IPS-NIHi7 (cell line): Measurements from ENCODE around the gene IL18RAP.

Experiments
- DNase-seq: peaks from one replicate; pipeline ENCODE4 v3.0.0; 2012; ENCODE audit warnings: mixed read lengths; ENCODE audit errors: extremely low spot score

IL18RAP gene, protein sequence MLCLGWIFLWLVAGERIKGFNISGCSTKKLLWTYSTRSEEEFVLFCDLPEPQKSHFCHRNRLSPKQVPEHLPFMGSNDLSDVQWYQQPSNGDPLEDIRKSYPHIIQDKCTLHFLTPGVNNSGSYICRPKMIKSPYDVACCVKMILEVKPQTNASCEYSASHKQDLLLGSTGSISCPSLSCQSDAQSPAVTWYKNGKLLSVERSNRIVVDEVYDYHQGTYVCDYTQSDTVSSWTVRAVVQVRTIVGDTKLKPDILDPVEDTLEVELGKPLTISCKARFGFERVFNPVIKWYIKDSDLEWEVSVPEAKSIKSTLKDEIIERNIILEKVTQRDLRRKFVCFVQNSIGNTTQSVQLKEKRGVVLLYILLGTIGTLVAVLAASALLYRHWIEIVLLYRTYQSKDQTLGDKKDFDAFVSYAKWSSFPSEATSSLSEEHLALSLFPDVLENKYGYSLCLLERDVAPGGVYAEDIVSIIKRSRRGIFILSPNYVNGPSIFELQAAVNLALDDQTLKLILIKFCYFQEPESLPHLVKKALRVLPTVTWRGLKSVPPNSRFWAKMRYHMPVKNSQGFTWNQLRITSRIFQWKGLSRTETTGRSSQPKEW

DNA sequence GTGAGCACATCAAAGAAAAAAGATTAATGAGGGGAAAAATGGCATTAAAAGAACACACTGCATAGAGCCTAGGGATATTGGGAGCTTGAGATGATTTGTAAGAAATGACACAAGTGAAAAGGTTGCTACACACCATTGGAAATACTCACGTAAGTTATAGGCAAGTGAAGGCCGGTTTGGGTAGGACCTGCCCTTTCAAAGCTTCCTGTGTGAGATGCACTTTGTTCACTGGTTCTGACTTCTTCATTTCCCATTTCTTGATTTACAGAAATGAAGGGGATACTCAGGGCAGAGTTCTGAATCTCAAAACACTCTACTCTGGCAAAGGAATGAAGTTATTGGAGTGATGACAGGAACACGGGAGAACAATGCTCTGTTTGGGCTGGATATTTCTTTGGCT, at the start of gene IL18RAP:
Gene IL18RAP, plus strand, starts transcription at position 251 of the 400 bp plus-strand sequence. Its CDS starts 118 bp downstream, at position 369.
- no peak for DNase-seq

DNA sequence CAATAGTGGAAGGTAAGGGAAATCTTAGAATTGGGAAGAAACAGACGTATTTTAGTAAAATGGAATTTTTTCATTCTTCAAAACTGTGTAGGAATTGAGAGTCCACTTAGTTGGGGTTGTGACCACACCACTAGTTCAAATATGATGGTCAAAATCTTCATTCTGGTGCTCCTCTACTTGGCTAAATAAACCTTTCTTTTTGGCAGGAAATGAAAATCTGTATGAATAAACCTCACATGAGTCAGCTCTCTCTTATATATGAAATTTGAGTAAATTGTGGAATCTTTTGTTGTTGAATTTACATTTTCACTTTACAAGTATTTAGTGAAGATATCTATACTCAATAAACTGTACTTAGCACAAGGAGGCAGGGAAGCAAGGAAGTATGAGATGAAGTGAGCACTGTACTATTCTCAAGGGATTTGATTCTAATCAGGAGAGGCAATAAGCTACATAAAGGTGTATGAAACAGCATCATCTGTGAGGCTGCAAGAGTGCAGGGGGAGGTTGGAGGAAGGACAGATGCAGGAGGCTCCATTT, 46.8 kb upstream of the IL18RAP start:
- no peak for DNase-seq

DNA sequence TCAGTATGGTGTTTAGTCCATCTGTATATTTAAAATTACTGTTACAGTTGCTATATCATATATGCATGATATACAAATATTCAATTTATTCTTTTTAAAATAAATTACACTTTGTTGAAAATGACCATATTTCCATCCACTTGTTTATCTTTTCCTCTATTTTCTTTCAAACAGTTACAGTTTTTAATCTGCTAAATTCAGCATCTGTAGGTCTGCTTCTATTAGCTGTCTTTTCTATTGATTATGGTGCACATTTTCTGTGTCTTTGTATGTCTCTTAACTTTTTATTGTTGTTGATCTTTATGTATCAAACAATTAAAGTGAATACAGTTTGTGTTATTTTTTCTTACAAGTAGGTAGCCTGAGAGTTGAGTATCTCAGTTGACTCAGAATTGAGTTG, 39.2 kb upstream of the IL18RAP start:
- no peak for DNase-seq

DNA sequence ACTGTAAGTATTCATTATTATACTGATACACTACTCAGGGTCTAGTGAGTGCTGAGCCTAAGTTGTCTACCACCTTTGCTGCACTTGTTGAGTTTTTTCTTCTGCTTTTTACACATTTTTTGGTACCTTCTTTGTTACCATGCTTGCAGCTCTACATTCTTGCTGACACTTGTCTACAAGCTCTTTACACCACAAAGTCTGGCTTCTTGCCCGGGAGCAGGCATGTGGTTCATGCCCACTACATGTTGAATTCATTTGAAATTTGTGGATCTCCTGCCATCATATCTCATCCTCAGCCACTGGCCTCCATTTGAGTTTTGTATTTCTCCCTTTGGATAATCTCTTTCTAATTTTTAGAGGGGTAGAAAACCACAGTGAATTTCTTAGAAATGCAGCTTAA, 37.4 kb upstream of the IL18RAP start:
- DNase-seq: no peak

DNA sequence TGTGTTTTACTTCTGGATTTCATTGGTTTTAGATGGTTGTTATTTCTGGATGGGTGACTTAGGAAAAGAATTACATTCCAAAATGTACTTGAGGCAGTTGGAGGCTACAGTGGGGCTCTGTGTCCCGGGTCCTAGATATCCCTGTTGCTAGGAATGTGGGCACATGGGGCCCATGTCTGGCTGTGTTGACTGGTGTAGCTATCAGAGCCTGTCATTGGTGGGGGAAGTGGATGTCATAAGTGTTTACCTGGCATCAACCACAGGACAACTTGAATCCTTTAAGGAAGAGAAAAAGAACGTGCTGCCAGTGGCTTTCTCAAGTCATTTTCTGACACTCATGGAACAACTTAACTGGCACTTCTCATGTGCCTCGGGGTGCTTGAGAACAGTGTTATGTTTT, 37.0 kb upstream of the IL18RAP start:
- no peak for DNase-seq

DNA sequence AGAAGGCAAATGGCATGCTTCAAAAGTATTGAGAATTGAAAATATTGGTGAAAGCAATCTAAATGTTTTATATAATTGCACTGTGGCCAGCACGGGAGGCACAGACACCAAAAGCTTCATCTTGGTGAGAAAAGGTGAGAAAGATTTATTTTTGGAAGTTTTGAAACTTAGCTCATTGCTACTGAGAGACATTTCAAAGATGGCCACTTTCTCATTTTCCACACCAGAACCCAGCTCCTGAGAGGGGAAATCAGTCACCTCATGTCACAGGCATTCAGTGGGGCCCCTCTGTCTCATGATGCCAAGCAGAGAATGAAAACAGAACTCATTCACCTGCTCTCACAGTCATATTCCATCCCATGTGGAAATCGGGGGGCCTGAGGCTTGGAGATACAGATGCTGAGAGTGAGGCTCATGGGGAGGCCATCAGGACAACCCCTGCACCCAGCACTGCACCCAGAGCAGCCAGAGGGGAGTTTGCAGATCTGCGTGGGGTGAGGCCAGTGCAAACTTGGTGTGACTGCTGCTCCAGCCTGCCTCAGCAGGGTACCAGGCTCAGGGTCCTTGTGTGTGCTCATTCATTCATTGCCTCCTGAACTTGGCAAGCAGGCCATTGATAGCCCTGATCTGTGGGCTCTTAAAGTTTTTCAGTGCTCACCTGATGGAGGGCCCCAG, 36.0 kb upstream of the IL18RAP start:
- no peak for DNase-seq

DNA sequence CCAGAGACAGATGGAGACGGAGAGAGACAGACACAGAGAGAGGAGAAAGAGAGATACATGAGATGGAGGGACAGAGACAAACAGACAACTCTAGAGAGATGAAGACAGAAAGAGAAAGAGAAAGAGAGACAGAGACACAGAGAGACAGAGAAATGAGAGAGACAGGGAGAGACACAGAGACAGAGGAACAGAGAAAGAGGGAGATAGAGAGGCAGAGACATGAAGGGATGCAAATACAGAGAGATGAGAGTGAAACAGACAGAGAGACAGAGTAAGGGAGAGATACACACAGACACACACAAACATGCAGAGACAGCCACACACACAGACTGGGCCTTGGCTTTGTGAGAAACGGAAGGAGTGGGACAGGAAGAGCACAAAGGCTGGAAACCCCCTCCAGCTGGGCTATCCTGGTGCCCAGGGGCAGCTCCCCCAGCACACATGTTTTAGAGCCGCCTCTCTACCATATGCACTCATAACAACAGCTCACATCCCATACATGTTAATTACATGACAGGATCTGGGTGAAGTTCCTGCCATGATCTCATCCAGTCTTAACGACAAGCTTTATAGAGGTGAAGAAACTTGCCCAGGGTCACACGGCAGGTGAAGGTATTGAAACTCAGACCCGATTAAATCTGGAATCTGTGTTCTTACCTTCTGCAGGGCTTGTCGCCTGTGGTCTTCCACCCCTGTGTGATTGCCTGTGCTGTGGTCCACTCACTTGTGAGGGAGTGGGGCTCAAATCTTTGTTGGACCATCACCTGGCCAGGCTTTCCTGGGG, 35.0 kb upstream of the IL18RAP start:
- no peak for DNase-seq

DNA sequence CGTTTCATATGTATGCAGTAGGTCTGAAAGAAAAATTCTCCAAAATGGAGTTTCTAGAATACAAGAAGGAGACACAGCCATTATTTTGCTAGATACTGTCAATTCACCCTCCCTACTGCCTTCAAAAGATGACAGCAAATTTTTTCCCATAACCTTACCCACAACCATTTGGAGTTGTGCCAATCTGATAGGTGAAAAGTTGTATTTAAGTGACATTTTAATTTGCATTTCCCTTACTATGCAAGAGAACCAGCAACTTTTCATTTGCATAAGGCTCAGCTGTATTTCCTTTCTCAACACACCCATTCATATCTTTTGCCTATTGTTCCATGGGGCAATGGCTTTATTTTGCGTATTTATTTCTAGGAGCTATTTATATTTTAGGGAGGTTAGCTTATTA, 31.4 kb upstream of the IL18RAP start:
- no peak for DNase-seq

DNA sequence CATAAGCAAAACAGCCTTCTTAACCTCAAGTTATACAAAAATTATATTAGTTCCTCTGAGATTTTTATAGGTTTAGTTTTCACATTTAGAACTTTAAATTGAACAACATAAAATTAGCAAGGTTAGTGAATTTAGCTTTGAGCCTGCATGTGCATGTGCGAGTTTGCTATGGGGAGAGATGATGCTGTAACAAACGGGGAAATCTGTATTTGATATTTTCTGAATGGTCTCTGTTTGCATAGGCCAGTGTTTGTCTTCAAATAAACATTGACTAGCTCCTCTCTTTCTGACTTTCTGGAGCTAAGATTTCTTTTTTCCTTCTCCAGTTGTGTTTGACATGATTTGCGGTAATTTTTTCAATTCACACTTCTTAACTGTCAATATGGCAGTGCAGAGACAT, 30.9 kb upstream of the IL18RAP start:
- no peak for DNase-seq

DNA sequence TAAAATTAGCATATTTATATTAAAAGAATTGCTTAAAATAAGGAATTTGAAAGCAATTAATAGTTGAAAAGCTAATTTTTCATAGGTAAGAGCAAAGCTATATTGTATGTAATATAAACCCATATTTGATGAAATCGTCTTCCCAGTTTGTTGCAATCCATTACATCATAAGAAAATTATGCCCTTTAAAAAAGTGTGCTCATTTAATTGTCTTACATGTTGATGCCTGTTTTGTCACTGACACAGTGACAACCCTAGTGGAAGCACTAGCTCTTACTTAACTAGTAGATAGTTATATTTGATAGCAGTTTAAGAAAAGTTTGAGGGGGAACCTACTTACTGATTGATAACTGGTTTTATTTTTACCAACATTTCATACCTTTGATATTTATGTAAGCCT, 30.0 kb upstream of the IL18RAP start:
- DNase-seq: no peak

DNA sequence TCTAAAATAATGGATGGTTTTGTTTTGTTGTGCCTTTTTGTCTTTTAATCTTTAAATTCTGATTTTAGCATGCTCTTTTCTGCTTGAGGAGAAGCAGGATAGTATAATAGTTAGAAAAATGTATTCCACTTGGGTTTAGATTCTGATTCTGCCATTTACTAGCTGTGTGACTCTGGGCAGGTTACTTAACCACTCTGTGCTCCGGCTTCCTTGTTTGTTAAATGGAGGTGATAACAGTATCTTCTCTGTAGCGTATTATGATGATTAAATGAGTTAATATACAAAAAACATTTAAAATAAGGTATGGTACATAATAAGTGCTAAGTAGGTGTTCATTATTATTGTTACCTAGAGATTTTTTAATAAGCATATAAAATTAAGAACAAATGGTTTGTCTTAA, 26.9 kb upstream of the IL18RAP start:
- DNase-seq: no peak

DNA sequence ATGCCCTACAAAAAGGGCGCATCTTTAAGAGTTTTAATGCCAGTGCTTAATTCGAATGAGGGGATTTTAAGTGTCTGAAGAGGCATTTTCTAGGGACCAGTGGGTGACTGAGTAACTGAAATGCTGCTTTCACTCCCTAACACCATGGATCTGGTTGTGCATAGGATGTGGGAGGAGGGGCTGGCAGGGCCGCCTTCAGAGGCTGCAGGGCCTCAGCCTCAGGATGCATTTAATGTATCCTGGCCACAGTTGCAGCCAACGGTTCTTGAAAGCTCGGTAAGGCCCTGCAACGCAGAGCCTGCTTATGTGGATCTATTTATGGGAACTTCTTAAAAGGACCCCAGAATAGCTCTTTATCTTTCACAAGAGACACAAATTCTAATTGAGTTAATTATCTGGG, 25.8 kb upstream of the IL18RAP start:
- DNase-seq: peak; percentile 24

DNA sequence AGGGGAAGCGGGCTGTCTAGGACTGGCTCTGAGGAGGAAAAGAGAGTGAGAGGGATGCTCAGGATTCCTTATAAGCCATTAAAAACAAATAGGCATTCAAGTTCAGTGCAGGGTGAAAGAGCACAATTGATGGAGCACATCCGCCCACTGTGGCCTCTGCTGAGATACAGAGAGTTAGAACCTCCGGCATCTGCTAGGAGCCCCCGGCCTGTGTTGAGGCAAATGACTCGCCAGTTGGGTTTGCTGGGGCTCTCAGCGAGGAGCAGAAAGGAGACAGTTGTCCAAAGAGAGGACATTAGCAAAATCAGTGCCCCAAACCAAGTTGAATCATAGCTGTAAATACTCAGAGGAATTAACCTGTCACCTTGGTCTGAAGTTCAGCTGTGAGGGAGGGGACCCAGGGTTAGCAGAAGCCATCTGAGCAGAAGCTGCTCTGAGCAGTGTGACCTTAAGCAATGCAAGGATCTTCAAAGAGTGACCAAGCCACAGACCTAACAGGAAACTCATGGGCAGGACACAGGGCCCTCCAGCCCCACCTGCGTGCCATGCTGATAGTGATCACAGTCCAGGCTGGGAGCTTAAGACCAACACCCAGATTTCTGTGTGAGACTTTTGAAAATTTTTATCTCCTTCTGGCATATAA, 23.3 kb upstream of the IL18RAP start:
- no peak for DNase-seq

DNA sequence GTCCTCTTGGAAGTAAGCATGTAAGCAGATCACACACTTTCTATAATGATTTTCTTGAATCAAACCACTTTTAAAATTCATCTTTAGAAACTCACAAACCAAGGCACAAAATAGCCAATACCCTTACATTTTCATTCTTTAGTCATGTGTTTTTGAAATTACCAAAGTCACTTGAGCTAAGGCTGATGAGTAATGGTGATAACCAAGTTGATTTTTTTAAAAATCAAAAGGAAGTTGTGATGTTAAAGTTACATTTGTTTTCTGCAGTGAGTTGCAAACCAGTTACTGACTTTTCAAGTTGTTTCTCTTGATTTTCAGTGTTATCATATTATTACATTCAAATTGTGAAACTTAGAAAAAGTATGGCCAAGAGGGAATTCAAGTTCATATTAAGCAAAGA, 21.5 kb upstream of the IL18RAP start:
- DNase-seq: no peak

DNA sequence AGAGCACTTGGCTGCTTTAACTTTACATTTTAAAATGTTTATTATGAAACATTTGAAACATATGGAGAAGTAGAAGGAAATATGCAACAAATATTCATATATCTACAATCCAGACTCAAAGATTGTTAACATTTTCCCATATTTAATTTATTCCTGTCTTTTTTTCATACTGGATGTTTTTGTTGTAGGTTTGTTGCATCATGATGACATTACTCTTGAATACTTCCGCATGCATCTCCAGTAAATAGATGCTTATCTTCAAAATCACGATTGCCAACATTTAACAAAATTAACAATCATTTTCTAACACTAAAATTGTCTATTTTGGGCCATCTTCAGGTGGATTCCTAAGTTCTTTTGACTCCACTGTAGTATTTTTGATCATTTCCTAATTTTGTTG, 21.1 kb upstream of the IL18RAP start:
- DNase-seq: no peak

DNA sequence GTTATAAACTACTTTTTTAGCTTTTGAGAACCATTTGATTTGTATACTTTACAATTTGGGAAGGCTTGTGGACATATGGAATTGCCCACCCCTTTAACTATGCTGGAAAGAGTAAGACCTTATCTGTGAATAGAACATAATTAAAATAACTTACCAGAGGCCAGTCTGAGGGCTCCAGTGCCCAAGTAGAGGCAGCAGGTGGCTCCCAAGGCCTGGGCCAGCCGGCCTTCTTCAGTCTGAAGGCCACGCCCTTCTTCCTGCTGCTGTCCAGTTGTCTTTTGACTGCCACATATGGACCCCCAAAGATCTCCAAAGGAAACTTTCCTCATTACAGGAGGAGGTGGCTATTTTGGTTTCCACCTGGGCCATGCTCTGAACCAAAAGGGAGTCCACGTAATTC, 12.0 kb upstream of the IL18RAP start:
- no peak for DNase-seq

DNA sequence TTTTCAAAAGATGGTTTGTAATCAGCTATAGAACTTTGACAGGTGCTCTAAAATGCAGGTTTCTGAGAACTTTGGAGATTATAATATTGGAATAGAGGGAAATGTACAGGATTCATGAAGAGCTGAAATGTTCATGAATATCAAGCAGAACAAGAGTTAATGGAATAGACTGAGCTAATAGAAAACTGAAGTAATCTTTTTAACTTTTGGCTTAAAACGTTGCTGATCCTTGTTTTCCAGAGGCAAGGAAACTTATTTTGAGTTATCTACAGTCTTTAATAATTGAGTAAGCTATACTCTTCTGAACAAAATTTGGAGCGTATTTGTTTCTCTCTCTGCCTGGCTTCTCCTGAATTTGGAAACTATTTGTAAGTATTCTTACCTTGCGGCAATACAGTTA, 10.8 kb upstream of the IL18RAP start:
- no peak for DNase-seq

DNA sequence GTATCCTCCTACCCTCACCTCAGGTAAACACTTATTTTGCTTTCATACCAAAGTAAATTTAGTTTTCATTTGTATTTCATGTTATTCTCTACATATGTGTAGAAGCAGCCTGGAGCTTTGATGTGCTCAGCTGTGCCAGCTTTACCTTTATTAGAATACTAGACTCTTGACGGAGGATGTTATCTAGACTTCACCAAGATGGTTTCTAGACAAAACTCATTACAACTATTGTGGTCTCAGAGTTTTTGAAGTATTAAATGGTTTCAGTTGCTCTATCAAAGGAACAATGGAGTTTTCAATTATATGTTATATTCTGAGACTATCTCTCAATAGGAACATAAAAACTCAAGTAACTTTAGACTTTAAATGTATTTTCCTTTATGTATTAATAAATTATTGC, 5.0 kb upstream of the IL18RAP start:
- DNase-seq: no peak

DNA sequence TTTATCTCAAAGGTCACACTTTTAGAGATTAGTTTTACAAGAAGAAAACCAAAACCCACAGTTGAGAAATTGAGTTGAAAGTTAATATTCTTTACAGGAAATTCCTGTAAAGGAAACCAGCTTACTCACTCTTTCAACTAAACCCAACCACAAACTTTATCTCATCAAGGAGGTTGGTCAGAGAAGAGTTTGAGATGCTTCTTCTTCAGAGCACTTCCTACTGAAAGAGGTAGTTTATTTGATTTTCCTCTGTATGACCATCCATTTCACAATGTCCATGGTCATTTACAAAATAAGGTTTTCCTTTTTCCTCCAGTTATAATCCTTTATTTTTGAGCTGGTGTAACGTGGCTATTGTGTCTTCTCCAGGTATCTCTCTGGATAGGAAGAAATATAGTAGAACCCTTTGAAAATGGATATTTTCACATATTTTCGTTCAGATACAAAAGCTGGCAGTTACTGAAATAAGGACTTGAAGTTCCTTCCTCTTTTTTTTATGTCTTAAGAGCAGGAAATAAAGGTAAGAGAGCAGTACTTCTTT, 4.5 kb upstream of the IL18RAP start:
- no peak for DNase-seq

DNA sequence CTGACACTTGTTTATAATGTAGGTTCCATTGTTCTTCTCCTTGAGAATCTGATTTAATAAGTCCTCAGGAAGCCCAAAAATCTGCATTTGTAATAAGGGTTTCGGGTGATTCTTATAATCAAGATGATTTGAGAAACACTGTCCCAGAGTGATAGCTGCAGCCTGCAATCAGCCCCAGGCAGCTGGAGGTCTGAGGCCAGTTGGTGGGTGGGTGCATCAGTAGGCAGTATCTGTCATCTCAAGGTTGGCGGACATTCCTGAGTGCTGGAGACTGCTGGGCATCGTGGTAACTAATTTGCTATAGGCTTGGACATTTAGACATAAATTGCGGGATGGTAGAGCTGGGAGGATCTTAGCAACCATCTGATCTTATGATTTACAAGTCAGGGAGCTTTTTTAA, 2.7 kb upstream of the IL18RAP start:
- no peak for DNase-seq
